ENCODE measurements around the gene DGCR8.

The DGCR8 gene

DNA sequence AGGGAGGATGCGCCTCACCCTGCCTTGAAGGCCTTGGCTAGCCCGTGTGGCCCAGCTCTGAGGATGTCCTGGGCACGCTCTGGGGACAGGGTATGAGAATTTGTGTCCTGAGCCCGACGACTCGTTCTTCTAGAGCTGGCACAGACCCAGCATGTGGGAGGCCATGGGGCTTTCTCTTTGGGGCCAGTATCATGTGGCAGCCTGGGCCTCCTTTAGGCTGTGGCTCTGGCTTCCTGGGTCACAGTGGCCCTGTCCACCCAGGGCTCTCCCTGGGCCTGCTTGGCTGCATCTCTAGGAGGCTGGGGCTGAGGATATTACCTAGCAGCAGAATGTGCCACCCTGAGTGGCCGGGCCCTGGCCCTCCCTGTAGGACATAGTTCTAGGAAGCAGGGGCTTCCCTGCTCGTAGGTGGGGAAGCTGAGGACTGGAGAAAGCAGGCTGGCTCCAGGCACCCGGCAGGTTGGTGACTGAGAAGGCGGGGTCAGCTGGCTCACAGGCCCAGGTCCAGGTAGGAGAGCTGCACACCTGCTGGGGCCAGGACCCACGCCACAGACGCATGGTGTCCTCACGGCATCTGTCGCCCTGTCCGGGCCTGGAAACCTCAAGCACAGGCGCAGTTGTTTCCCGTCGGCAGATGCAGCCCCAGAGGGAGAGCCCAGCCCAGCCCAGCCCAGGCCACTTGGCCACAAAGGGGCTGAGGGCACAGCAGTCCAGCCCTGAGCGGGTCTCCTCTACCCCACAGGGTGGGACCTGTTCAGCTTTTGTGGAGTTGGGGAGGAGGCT is 64.0 kb downstream of the DGCR8 start:
- no peak overlapping the region for H3K27ac ChIP-seq
- TF ChIP-seq ZFX (IDR thresholded peaks at IDR 0.05; ENCODE audit: borderline replicate concordance) = no peak
- TF ChIP-seq, protein P1, sequence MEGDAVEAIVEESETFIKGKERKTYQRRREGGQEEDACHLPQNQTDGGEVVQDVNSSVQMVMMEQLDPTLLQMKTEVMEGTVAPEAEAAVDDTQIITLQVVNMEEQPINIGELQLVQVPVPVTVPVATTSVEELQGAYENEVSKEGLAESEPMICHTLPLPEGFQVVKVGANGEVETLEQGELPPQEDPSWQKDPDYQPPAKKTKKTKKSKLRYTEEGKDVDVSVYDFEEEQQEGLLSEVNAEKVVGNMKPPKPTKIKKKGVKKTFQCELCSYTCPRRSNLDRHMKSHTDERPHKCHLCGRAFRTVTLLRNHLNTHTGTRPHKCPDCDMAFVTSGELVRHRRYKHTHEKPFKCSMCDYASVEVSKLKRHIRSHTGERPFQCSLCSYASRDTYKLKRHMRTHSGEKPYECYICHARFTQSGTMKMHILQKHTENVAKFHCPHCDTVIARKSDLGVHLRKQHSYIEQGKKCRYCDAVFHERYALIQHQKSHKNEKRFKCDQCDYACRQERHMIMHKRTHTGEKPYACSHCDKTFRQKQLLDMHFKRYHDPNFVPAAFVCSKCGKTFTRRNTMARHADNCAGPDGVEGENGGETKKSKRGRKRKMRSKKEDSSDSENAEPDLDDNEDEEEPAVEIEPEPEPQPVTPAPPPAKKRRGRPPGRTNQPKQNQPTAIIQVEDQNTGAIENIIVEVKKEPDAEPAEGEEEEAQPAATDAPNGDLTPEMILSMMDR (IDR thresholded peaks at IDR 0.05) = no peak

DNA sequence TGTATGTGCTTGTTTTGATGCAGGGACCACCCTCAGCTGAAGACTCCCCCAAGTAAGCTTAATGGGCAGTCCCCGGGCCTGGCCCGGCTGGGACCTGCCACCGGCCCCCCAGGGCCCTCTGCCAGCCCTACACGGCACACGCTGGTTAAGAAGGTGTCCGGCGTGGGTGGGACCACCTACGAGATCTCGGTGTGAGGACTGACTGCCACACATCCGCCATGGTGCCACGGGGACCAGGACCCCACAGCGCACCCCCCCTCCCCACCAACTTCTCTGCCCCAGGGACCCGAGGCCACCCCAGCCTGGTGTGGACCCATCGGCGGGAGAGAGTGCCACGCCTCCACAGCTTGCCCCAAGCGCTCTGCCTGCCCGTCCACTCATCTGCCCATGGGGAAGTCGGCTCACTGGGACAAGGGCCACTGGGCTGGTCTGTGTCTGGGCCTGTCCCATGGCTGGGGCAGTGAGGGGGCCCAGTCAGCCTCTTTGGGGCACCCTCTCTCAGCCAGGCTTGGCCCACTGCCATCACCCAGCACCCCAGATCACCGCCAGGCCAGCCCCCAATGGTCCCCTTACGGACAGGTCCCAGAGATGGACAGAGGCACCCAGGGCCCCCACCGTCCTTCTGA is 65.3 kb downstream of the DGCR8 start:
- TF ChIP-seq ZFX (IDR thresholded peaks at IDR 0.05; ENCODE audit: borderline replicate concordance) = no peak
- TF ChIP-seq, protein P1 (IDR thresholded peaks at IDR 0.05) = no peak
- H3K27ac ChIP-seq = no peak overlapping the region

DNA sequence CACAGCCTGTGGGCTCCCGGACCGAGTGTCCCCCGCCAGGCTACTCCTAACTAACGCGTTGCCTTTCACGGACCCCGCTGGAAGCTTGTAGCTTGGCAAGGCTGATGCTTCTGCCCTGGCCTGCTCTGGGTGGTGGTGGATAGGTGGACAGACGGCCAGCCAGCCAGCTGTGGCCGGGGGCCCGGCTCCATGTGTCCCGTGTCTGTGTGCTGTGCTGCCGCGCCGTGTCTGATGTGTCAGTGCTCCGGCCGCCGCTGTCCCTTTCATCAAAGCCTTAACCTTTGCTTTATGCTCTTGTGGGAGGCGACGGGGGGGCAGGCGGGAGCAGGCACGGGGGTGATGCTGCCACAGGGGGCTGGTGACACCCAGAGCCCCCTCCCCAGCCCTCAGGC is 65.8 kb downstream of the DGCR8 start:
- TF ChIP-seq ZFX (IDR thresholded peaks at IDR 0.05; ENCODE audit: borderline replicate concordance) = no peak
- TF ChIP-seq, protein P1 (IDR thresholded peaks at IDR 0.05) = no peak
- H3K27ac ChIP-seq = no peak overlapping the region

DNA sequence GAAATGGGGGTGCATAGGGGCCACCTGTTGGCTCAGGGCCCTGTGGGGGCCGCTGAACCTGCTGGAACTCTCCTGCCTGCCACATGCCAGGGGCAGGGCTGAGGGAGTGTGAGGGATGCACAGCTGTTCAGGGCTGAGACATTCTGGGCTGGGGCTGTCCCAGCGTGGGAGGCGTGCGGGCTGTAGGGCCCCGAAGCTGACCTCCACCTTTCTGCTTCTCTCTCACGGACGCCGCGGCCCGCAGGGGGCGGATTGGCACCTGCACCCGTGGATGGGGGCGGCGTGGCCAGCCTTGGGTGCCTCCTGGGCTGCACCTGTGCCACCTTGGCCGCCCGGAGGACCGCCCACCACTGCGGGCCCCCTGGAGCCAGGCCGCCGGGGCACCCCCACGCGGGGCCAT is 66.7 kb downstream of the DGCR8 start:
- H3K27ac ChIP-seq = no peak overlapping the region
- TF ChIP-seq ZFX (IDR thresholded peaks at IDR 0.05; ENCODE audit: borderline replicate concordance) = no peak
- TF ChIP-seq, protein P1 (IDR thresholded peaks at IDR 0.05) = no peak

DNA sequence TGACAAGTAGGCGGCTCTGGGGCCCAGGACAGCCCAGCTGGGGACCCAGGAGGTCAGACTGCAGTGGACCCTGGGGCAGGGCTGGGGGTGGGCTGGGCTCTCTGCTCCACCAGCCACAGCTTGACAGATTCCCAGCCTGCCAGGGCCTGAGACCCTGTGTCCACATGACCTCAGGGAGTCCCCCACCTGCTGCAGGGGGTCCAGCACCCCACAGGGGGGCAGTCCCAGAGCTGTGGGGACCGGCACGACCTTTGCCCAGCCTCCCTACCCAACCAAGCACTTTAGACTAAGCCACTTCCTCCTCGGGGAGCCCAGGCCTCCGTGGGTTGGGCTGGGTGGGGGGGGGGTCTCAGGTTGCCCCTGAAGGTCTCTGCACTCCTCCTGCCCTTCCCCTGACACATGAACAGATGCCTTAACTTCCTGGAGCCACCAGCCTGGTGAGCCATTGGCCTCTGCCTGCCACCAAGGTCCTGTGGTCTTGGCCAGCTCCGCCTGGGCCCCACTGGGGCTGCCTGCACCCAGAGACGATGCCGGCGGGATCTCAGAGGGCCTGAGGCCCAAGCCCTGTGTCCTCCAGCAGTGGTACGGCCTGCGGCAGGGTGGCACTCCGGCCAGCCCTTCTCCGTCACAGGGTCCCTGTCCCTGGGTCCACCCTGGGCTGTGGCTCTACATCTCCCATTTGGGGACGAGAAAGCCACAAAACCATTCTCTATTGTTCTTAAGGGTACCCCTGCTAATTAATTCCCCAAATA is 67.4 kb downstream of the DGCR8 start:
- no peak overlapping the region for H3K27ac ChIP-seq
- TF ChIP-seq ZFX (IDR thresholded peaks at IDR 0.05; ENCODE audit: borderline replicate concordance) = no peak
- TF ChIP-seq, protein P1 (IDR thresholded peaks at IDR 0.05) = no peak

DNA sequence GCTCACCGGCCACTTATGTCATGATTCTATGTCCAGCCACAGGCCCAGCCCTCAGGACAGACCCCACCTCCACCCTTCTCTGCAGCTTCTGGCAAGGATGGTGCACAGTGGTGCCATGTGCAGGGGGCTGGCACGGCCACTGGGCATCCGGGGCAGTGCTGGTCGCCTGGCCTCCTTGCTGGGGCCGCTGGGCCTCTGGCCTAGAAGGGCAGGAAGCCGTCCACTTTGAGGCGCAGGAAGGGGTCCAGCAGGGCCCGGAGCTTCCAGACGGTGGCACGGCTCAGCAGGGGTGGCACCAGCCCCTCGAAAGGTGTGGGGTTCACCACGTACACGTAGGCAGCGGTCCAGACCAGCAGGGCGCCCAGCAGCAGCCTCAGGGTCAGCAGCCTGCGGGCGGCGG is 68.4 kb downstream of the DGCR8 start:
- no peak overlapping the region for H3K27ac ChIP-seq
- TF ChIP-seq ZFX (IDR thresholded peaks at IDR 0.05; ENCODE audit: borderline replicate concordance) = no peak
- TF ChIP-seq, protein P1 (IDR thresholded peaks at IDR 0.05) = no peak
